ENCODE measurements around the gene SLU7.

The SLU7 gene

DNA sequence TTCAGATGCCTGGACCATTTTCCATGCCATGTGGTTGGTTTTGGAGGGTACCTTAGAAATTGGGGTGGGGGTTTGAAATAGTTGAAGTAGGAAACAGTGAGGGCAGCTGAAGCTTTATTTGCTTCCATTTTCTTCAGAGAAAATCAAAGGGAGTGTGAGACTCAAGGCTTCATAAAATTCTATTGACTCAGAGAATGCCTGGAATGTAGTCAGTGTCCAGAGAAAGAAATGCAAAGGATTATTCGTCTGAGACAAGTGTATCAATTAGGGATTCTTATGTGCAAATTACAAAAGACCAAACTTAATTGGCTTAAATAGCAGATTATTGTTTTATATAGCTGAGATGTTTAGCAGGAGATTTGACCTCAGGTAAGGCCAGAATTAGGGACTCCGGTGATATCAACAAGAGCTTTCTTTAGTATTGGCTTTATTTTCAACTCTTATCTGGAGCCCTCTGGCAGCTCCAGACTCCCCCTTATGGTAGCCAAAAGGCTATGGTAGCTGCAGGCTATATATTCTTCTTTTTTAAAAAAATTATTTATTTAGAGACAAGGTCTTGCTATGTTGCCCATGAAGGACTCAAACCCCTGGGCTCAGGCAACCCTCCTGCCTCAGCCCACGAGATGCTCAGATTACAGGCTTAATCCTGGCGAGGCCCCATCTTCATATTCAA, 41.6 kb upstream of the SLU7 start:
- Histone ChIP-seq H3K36me3 (no peaks in the 10 kb centered on the region), H3K9me3 (no peaks in the 10 kb centered on the region), H3K4me1 (ENCODE audit: control insufficient read depth in 1 of 2, insufficient read depth in 1 of 2, low read depth in 1 of 2, low read length in 1 of 2) (no peaks in the 10 kb centered on the region), H3K4me3 (ENCODE audit: low read depth in 1 of 2, low read length in 1 of 2) (no peak overlapping the region), H3K27me3 (peaks cover 13% of the 10 kb centered on the region), H3K27ac (no peak overlapping the region)
- TF ChIP-seq, protein P1, sequence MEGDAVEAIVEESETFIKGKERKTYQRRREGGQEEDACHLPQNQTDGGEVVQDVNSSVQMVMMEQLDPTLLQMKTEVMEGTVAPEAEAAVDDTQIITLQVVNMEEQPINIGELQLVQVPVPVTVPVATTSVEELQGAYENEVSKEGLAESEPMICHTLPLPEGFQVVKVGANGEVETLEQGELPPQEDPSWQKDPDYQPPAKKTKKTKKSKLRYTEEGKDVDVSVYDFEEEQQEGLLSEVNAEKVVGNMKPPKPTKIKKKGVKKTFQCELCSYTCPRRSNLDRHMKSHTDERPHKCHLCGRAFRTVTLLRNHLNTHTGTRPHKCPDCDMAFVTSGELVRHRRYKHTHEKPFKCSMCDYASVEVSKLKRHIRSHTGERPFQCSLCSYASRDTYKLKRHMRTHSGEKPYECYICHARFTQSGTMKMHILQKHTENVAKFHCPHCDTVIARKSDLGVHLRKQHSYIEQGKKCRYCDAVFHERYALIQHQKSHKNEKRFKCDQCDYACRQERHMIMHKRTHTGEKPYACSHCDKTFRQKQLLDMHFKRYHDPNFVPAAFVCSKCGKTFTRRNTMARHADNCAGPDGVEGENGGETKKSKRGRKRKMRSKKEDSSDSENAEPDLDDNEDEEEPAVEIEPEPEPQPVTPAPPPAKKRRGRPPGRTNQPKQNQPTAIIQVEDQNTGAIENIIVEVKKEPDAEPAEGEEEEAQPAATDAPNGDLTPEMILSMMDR (IDR thresholded peaks at IDR 0.05) = no peak

DNA sequence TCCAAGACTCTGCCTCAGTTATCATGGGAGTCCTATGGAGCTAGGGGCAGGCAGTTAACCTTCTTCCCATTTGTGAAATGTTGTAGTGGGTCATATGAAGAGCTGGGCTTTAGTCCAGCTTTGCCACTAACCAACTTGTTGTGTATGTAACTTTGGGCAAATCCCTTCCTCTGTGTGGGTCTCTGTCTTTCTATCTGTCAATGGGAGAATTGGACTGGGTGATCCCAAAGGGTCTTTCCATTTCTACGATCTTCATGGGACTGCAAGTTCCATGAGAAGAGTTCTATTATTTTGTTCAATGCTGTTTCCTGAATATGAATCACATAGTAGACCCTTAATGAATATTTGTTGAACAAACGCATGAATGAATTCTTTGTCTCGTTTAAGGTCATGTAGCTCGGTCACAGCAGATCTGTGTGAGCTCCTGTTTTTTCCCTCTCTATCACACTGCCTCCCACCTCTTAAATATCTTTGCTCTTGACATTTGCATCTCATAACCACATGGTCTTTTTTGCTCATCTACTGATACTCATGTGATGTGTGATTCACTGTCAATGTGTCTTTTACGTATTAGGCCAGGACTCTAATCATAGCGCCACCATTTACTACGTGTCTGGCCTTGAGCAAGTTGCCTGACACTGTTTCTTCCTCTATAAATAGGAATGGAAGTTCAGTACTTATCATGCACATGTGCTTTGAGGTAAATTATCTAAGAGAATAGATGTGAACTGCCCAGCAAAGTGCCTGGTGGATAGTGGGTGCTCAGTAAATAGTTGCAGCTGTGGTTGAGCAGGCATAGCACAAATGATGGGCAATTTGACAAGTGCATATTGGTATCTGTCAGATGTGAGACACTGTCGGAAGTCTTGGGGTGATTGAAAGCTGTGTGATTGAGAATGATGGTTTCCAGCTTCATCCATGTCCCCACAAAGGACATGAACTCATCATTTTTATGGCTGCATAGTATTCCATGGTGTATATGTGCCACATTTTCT, 40.2 kb upstream of the SLU7 start:
- TF ChIP-seq, protein P1 (IDR thresholded peaks at IDR 0.05) = no peak
- Histone ChIP-seq H3K4me3 (ENCODE audit: low read depth in 1 of 2, low read length in 1 of 2) (no peak overlapping the region), H3K27ac (no peak overlapping the region), H3K4me1 (ENCODE audit: control insufficient read depth in 1 of 2, insufficient read depth in 1 of 2, low read depth in 1 of 2, low read length in 1 of 2) (no peaks in the 10 kb centered on the region), H3K27me3 (peaks cover 16% of the 10 kb centered on the region), H3K36me3 (no peaks in the 10 kb centered on the region), H3K9me3 (no peaks in the 10 kb centered on the region)

DNA sequence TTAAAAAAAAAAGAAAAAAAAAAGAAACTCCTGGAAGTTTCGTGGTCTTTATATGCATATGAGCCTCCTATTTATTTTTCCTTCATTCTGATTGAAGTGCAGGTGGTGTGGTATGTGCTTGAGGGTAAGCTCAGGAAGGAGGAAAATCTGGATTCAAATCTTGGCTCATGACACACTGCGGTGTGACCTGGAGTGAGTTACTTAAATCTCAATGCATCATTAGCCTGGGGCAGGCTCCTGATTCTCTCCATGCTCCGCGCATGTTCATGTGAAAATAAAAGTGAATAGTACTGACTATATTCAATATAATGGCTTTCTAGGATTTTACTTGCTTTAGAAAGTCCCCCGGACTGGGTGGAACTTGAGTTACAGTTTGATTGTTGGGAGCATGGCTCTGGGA, 38.4 kb upstream of the SLU7 start:
- Histone ChIP-seq H3K4me3 (ENCODE audit: low read depth in 1 of 2, low read length in 1 of 2) (no peak overlapping the region), H3K27me3 (peaks cover 35% of the 10 kb centered on the region), H3K27ac (no peak overlapping the region), H3K4me1 (ENCODE audit: control insufficient read depth in 1 of 2, insufficient read depth in 1 of 2, low read depth in 1 of 2, low read length in 1 of 2) (no peaks in the 10 kb centered on the region), H3K9me3 (no peaks in the 10 kb centered on the region), H3K36me3 (no peaks in the 10 kb centered on the region)
- TF ChIP-seq, protein P1 (IDR thresholded peaks at IDR 0.05) = no peak

DNA sequence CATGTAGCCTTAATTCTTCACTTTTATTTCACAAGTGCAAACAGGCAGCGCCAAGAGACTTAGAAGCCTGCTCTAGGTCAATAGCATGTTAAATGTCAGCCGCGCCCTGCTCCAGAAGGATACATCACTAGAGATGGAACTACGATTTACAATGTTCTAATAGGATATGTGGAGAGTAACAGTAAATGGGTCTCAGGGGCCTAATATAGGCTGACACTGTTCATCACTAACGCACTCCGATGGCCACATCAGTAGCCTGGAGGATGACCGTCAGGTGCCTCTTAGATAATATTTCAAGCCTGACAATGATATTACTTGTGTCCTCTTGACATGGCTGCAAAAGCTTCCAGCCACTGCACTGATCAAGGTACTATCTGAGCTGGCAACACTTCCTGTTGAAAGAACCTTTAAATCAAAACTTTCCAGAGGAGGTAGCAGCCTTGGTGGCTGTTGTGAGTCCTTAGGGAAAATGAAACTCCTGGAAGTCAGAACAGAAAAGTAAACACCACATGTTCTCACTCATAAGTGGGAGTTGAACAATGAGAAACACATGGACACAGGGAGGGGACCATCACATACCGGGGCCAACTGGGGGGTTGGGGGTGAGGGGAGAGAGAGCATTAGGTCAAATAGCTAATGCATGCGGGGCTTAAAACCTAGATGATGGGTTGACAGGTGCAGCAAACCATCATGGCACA, 37.7 kb upstream of the SLU7 start:
- Histone ChIP-seq H3K4me3 (ENCODE audit: low read depth in 1 of 2, low read length in 1 of 2) (no peak overlapping the region), H3K27ac (no peak overlapping the region), H3K4me1 (ENCODE audit: control insufficient read depth in 1 of 2, insufficient read depth in 1 of 2, low read depth in 1 of 2, low read length in 1 of 2) (no peaks in the 10 kb centered on the region), H3K9me3 (no peaks in the 10 kb centered on the region), H3K27me3 (peaks cover 37% of the 10 kb centered on the region), H3K36me3 (no peaks in the 10 kb centered on the region)
- TF ChIP-seq, protein P1 (IDR thresholded peaks at IDR 0.05) = no peak

DNA sequence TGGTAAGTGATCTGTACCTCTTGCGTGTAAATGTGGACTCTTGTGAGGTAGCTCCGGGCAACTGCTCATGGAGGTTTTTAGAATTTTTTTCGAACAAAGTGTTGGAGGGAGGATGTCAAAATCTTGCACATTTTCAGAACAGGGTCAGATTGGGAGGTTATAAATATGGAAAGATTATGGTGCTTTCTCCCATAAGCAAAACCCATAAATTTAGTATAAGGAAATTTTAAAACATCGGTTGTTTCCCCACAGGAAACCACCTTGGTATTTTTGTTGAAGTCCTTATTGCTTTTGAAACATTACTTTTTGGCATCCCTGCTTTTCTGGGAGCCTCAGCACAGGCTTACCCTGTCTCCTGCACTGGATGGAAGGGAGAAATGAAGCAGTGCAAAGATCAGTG, 36.7 kb upstream of the SLU7 start:
- no peak overlapping the region for H3K27ac ChIP-seq
- TF ChIP-seq, protein P1 (IDR thresholded peaks at IDR 0.05) = no peak

More for the DNA sequence above, 36.7 kb upstream of the SLU7 start:
- no peaks in the 10 kb centered on the region for H3K9me3 ChIP-seq
- H3K36me3 ChIP-seq = no peaks in the 10 kb centered on the region
- no peaks in the 10 kb centered on the region for H3K4me1 ChIP-seq (ENCODE audit: control insufficient read depth in 1 of 2, insufficient read depth in 1 of 2, low read depth in 1 of 2, low read length in 1 of 2)
- no peak overlapping the region for H3K4me3 ChIP-seq (ENCODE audit: low read depth in 1 of 2, low read length in 1 of 2)
- H3K27me3 ChIP-seq = peaks cover 37% of the 10 kb centered on the region

Measured in neutrophil (primary cell).